ENCODE results near the gene MYL4. TPM values are rescaled to one million over a fixed set of nuclear protein-coding genes. Genes with fewer than 3 reads are reported as not detected.

MYL4 gene
- total RNA-seq, 1 experiment from 2014 or later = 0.66 TPM

- no peak for DNase-seq
- Histone ChIP-seq H3K4ac (ENCODE audit: low read depth, low read length) (no peak overlapping the region), H3K14ac (ENCODE audit: insufficient read depth, low read length) (no peak overlapping the region), H3K79me2 (ENCODE audit: insufficient read depth, low read length) (no peaks in the 10 kb centered on the region), H3T11ph (ENCODE audit: low read length) (no peak overlapping the region), H2AFZ (ENCODE audit: low read length) (no peak overlapping the region), H2AK5ac (ENCODE audit: insufficient read length, low read length) (no peak overlapping the region), H3K27me3 (ENCODE audit: insufficient read depth, low read length) (no peaks in the 10 kb centered on the region), H3K9ac (ENCODE audit: extremely low read depth, insufficient read length, low read length) (no peak overlapping the region), H4K91ac (ENCODE audit: insufficient read length, low read depth, low read length) (no peak overlapping the region), H3K23ac (ENCODE audit: insufficient read length, low read depth, low read length) (no peak overlapping the region), H2BK5ac (ENCODE audit: insufficient read length, low read length) (no peak overlapping the region), H3K9me3 (ENCODE audit: control insufficient read depth, low read depth, low read length) (no peaks in the 10 kb centered on the region), H2BK15ac (ENCODE audit: low read depth, low read length) (no peak overlapping the region), H4K5ac (ENCODE audit: insufficient read length, low read depth, low read length) (no peak overlapping the region), H3K56ac (ENCODE audit: insufficient read length, low read depth, low read length) (no peak overlapping the region), H3K4me1 (ENCODE audit: insufficient read depth, low read length) (no peaks in the 10 kb centered on the region), H4K20me1 (ENCODE audit: control insufficient read depth, insufficient read depth, insufficient read length) (no peaks in the 10 kb centered on the region), H3K4me2 (ENCODE audit: insufficient read depth, insufficient read length, low read length) (no peak overlapping the region), H3K79me1 (ENCODE audit: insufficient read depth, low read depth, low read length, poor library complexity, severe bottlenecking) (no peaks in the 10 kb centered on the region), H3K27ac (ENCODE audit: insufficient read length, low read depth, low read length) (no peak overlapping the region), H3K18ac (ENCODE audit: insufficient read length, low read depth, low read length) (no peak overlapping the region), H2BK120ac (ENCODE audit: low read depth, low read length, poor library complexity, severe bottlenecking) (no peak overlapping the region), H2BK20ac (ENCODE audit: low read depth, low read length, poor library complexity, severe bottlenecking) (no peak overlapping the region), H2BK12ac (ENCODE audit: insufficient read length, low read depth, low read length) (no peak overlapping the region), H3K23me2 (ENCODE audit: insufficient read length, low read depth, low read length, poor library complexity, severe bottlenecking) (no peaks in the 10 kb centered on the region), H4K8ac (replicated peaks; ENCODE audit: insufficient read length, low read depth, low read length) (no peak overlapping the region)
- Mint-ChIP-seq H3K4me3 (no peak overlapping the region), H3K36me3 (ENCODE audit: insufficient read depth in 1 of 3, low read depth in 3 of 3) (no peaks in the 10 kb centered on the region), H3K9me3 (no peaks in the 10 kb centered on the region; a peak in 1 of 5 replicates), H3K4me1 (peaks cover 2 to 4% of the 10 kb centered on the region in 2 experiments; a peak in 3 of 4 replicates), H3K27ac (no peak overlapping the region), H3K27me3 (ENCODE audit: low read depth) (peaks cover 2% of the 10 kb centered on the region; the same call in 1 of the 2 replicates)
- no peak for TF ChIP-seq CTCF (conservative IDR thresholded peaks at IDR 0.05)
Measured at GRCh38 chr17:47197821-47198220, 11.3 kb upstream of the MYL4 start.
